Measurements from ENCODE around the gene SEMA4D. TPM values are rescaled to one million over a fixed set of nuclear protein-coding genes. Genes with fewer than 3 reads are reported as not detected.

The SEMA4D gene
- total and polyA plus RNA-seq, 8 donors, result 20.0 to 71.9 (median 25.6) TPM

- intact Hi-C loops (cut with DNase I), result no loop called here
- H3K36me3 ChIP-seq, result peaks cover 0 to 80% of the 10 kb centered on the region in 2 donors
Observed at GRCh38 chr9:89395931-89396710, 101.8 kb downstream of the SEMA4D start.

GRCh38 chr9:89394412-89394811, 103.5 kb downstream of the SEMA4D start:
- no peak for TF ChIP-seq CTCF (IDR thresholded peaks at IDR 0.05)
- no peak overlapping the region for H3K4me3 ChIP-seq
- DNase-seq, result no peak
- H3K9me3 ChIP-seq, result no peaks in the 10 kb centered on the region
- H3K27me3 ChIP-seq, result no peaks in the 10 kb centered on the region
- peaks cover 0 to 15% of the 10 kb centered on the region in 2 donors for H3K4me1 ChIP-seq
- no peak overlapping the region for H3K27ac ChIP-seq
- H3K36me3 ChIP-seq, result peaks cover 0 to 97% of the 10 kb centered on the region in 2 donors
- intact Hi-C loops (cut with DNase I), result no loop called here
- ATAC-seq, result no peak

More at GRCh38 chr9:89395931-89396710, 101.8 kb downstream of the SEMA4D start:
- ATAC-seq (no peak), DNase-seq (no peak)
- no peaks in the 10 kb centered on the region for H3K27me3 ChIP-seq
- no peak overlapping the region for H3K4me3 ChIP-seq
- H3K4me1 ChIP-seq, result peaks cover 0 to 28% of the 10 kb centered on the region in 2 donors
- no peak overlapping the region for H3K27ac ChIP-seq
- H3K9me3 ChIP-seq, result no peaks in the 10 kb centered on the region
- TF ChIP-seq CTCF (IDR thresholded peaks at IDR 0.05), result no peak

- H3K36me3 ChIP-seq, result peaks cover 0 to 99% of the 10 kb centered on the region in 2 donors
- DNase-seq (no peak), ATAC-seq (no peak)
- peaks cover 0 to 24% of the 10 kb centered on the region in 2 donors for H3K4me1 ChIP-seq
- H3K9me3 ChIP-seq, result no peaks in the 10 kb centered on the region
- intact Hi-C loops (cut with DNase I), result no loop called here
- H3K4me3 ChIP-seq, result no peak overlapping the region
- TF ChIP-seq CTCF (IDR thresholded peaks at IDR 0.05), result no peak
- no peaks in the 10 kb centered on the region for H3K27me3 ChIP-seq
- no peak overlapping the region for H3K27ac ChIP-seq
Observed at GRCh38 chr9:89391585-89391984, 106.3 kb downstream of the SEMA4D start.

GRCh38 chr9:89390578-89391116, 107.3 kb downstream of the SEMA4D start:
- no peak overlapping the region for H3K4me3 ChIP-seq
- peaks cover 0 to 99% of the 10 kb centered on the region in 2 donors for H3K36me3 ChIP-seq
- no peak overlapping the region for H3K27ac ChIP-seq
- DNase-seq (no peak), ATAC-seq (no peak)
- no peaks in the 10 kb centered on the region for H3K9me3 ChIP-seq
- TF ChIP-seq CTCF (IDR thresholded peaks at IDR 0.05), result no peak
- peaks cover 0 to 24% of the 10 kb centered on the region in 2 donors for H3K4me1 ChIP-seq
- no peaks in the 10 kb centered on the region for H3K27me3 ChIP-seq
- intact Hi-C loops (cut with DNase I), result no loop called here

GRCh38 chr9:89390068-89390555, 107.8 kb downstream of the SEMA4D start:
- ATAC-seq (no peak), DNase-seq (no peak)
- peaks cover 0 to 24% of the 10 kb centered on the region in 2 donors for H3K4me1 ChIP-seq
- peaks cover 0 to 99% of the 10 kb centered on the region in 2 donors for H3K36me3 ChIP-seq
- no peak for TF ChIP-seq CTCF (IDR thresholded peaks at IDR 0.05)
- H3K27me3 ChIP-seq, result no peaks in the 10 kb centered on the region
- no peaks in the 10 kb centered on the region for H3K9me3 ChIP-seq
- no peak overlapping the region for H3K4me3 ChIP-seq
- intact Hi-C loops (cut with DNase I), result no loop called here
- H3K27ac ChIP-seq, result peak overlapping the region in 1 of 2 donors; percentile 82
